NOMO-1 treated with DMSO at 0.1 percent for 48 hours (cell line): ENCODE data around the gene TMEM123.
"Not testable (repeated sequence)": the region's sequence is repeated elsewhere in the genome, so short reads cannot be mapped to it uniquely, and the experiment has no call there.

Source experiments
- DNase-seq: peaks from one replicate; lab custom pipeline; 2025; ENCODE audit not compliant: unreplicated experiment; lab: John Stamatoyannopoulos, UW

Gene TMEM123

DNA sequence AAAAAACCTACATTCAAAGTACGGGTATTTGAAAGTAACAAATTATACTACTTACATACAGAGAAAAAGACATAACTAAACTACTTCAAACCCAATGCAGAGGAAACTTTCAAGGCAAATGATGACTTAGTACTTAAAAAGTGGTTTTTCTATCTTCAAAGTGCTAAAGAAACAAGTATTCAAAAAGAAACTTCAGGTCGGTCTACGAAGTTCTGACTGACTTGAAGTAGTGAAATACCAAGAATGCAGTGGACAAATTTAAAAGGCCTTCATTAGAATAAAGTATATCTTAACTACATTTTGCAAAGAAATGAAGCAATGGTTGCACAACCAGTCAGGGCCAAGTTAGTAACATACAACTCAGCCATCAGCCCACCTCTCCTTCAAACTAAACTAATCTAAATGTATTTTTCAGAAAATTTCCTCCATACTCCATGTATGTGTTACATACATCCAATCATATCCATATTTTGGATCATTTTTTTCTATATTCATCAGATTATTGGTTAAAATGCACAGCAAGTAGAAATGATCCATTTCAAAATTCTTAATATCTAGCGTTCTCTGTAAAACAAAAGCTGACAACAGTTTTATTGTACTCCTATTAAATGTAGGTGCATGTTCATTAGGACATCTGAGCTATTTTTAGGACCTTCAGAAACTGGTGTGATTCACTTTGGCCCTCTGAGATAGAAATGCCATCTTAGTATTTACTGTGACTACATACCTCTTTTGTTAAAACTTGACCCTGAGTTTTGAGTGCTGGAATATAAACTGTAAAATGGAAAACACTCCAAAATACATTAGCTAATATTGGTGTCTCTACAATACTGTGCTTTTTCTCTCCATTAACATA, 55.6 kb downstream of the TMEM123 start:
- no peak for DNase-seq

DNA sequence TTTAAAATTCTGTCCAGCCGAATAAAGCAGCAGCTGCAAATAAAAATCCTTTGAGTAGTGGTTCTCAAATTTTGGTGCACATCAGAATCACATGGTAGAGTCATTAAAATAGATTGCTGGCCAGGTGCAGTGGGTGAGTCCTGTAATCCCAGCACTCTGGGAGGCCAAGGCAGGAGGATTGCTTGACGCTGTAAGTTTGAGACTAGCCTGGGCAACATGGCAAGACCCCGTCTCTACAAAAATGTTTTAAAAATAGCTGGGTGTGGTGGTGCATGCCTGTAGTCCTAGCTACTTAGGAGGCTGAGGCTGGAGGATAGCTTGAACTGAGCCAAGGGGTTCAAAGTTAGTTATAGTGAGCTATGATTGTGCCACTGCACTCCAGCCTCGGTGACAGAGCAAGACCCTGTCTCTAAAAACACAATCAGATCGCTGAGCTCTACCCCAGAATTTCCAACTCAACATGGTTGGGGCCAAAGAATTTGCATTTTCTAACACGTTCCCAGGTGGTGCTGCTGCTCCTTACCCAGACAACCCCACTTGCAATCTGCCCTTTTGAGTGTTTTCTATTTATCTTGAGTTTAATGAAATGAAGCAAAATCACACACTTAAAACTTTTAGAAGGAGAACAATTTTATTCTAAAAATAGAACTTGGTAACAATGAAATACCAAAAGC, 56.7 kb downstream of the TMEM123 start:
- no peak for DNase-seq

DNA sequence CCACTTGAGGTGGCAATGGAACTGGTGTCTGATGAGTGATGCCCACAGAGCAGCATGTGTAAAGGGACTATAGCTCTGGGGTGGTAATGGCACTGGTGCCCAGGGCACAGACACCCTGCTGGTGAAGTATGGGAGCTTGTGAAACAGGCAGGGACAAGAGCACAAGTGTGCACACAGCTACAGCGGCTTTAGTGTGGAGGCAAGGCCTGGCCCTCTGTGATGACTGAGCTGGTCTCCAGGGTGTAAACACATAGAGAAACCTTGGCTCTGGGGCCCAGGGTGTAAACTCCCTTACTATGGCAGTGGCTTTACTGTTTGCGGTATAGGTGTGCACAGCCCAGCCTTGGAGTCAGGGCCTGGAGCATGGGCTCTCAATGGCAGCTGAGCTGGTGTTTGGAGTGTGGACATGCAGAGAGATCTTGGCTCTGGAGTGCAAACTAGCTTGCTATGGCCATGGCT, 59.3 kb downstream of the TMEM123 start:
- DNase-seq, result no peak

DNA sequence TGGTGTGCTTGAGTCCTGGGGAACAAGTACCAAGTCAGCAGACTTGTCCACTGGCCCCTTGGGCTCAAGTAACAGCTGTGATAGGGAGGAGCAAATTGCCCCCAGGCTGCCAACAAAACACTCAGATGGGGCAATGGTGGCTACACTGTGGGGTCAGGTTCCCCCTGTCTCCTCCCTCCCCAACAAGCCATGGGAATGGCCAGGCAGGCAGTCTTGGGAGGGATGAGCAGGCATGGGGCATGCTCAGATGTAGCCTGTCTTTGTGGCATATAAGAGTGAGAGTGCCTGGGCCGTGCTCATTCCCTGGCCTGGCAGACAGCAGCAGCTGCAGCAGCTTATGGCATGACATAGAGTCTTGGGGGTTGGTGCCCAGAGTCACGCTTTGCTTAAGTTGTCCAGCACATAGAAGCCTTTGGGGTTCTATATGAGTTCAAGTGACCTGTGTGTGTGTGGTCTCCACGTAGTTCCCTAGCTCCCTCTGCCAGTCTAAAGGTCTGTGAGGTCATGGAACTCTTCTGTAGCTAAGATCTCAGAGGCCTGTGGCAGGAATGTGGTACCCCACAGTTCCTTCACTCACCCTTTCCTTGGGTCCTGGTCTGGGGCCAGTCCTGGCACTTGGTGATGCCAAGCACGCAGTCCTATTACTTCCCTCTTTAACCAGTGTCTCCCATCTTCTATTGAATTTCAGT, 60.9 kb downstream of the TMEM123 start:
- DNase-seq, result no peak

DNA sequence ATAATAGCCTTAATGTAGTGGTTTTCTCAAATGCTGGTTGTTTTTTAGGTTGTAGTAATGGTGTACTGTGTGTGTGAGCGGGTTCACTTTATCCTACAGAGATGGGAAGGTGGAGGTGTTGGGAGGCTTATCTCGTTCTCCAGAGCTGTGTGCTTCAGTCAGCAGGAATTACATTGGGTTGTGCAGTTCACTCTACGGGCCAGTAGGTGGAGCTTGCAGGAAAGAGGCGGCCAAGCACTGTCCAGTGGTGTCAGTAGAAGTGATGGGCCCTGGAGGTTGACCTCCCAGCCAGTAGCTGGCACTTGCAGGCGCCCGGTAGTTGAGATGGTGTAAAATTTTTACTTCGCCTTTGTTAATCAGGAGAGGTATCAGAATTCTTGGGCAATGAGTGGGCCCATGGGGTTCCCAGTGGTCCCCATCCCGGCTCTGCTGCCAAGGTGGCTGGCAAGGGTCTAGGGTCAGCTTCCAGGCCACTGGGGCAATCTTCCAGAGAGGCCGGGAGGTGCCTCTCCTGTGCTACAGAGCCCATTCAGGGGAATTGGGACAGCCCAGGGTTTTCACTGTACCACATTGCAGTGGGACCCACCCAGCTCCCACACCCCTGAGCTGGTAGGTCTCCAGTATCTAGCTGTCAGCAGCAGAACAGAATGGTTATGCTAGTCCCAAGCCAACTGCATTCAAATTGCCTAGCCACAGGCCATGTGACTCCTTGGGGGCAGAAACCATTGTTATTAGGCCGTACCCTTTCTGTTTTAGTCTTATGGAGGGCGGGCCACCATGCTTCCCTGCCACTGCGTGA, 61.7 kb downstream of the TMEM123 start:
- DNase-seq, result peak; percentile 35

DNA sequence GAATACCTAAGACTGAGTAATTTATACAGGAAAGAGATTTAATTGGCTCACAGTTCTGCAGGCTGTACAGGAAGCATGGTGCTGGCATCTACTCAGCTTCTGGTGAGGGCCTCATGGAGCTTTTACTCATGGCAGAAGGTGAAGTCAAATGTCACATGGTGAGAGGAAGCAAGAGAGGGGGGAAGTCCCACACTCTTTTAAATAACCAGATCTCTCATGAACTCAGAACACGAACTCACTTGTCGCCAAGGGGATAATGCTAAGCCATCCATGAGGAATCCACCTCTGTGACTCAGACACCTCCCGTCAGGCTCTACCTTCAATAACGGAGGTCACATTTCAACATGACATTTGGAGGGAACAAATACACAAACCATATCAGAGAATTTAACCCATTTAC, 63.3 kb downstream of the TMEM123 start:
- DNase-seq, result no peak

DNA sequence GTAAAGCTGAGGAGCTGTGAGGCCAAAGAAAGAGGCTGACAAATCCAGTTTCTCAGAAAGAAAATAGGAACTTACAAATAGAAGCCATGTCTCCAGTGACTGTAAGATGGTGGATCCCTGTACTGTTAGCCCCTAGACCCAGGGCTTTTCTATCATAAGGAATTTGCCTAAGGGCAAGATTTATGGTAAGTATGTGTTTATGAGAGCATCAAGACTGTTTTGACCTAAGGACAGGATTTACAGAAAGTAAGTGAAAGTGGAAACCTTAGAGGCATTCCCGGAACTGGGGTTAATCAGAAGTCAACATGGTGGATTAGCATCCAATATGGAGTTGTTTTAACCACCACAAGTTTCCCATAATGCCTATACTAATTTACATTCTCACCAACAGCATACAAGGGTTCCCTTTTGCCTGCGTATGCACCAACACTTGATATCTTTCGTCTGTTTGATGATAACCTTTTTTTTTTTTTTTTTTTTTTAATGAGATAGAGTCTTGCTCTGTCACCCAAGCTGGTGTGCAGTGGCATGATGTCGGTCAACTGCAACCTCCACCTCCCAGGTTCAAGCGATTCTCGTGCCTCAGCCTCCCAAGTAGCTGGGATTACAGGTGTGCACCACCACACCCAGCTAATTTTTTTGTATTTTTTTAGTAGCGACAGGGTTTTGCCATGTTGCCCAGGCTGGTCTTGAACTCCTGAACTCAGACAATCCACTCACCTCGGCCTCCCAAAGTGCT, 65.4 kb downstream of the TMEM123 start:
- no peak for DNase-seq

DNA sequence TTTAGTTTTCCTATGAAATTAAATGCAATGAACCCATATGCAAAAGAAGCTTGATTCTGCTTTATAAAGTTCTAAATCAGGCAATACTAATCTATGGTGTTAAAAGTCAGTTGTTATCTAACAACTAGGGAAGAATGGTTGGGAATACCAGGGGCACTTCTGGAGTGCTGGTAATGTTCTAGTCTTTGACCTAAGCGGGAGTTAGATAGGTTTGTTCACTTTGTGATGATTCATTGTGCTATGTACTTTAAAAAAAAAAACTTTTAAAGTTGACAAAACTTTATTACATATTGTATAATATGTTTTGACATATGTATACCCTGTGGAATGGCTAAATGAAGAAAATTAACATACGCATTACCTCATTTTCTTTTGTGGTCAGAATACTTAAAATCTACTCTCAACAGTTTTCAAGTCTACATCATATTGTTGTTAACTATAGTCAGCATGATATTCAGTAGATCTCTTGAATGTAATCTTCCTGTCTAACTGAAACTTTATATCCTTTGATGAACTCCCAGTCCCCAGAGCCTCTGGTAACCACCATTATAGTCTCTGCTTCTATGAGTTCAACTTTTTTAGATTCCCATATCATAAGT, 66.3 kb downstream of the TMEM123 start:
- no peak for DNase-seq

DNA sequence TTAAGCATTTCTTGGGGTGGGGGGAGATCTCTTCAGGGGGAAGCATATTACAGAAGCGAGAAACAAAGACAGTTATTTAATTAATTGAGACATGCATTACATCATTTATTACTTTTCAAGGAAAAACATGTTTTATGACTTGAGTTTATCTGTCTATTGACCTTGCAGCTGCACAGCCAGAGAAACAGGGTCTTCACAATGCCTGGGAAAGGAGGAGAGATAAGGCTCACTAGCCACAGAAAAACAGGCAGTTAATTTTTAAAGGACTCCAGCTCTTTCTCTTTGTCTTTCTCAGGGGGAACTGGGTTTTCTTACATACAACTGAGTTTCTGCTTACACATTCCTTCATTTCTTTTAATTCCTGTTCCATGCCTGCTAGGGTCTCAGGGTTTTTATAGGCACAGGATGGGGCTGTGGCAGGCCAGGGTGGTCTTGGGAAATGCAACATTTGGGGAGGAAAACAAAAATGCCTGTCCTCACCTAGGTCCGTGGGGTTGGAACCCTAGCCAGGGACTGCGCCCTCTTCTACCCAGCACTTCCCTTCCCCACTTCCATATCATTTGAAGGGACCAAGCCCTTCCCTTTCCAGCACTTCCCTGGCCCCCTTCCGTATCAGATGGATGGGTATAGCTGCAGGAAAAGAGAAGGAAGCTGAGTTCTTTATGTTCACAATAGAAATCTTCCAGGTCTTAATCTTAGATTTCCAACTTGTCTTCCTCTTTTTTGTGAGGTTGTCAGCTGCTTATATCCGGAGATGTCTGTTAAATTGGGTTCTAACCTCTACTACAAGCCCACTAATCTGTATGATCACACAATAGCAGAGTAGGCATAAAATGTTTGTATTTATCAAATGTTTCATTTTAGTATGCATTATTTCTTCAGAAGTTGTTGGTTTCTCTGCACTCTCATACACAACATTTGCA, 67.2 kb downstream of the TMEM123 start:
- DNase-seq, result no peak

DNA sequence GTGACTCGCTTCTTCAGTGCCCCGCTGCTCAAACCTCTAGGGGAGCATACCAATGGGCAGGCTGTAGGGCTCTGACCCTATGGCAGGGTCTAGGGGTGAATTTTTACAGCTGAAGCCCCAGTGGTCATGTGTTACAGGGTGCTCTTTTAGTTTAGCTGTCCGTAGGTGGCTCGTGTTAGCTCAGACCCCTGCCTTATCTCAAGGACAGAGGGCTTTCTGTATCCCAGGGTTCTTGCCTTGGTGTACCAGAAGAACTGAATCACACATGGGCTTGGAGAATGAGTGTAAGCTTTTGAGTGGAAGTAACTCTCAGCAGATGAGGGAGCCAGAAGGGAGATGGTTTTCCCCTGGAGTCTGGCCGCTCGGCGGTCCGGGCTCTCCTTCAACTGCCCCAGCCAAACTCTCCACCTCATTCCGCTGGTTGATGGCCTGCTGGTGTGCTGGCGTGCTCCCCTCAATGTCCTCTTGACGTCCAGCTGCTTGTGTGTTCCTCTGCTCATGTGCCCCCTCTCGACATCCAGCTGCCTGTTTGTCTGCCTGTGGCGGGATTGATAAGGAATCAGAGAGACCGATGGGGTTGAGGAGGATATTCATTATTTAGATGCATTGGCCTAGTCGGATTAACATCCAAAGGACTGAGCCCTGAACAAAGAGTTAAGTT, 68.0 kb downstream of the TMEM123 start:
- no peak for DNase-seq

DNA sequence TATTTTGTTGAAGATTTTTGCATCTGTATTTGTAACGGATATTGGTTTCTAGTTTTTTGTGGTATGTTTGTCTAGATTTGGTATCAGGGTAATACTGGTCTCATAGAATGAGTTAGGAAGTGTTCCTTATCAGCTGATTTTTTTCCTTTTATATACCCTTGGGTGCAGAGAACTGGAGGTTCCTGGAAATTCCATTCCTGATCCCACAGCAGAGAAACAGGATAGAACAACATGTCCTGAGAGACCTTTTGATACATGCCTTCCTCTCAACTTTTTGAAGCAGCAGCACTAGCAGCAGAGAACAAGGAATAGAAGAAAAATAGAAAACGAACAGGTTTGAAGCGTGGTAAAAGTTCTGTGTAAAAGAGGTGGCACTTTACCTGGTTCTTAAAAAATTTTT, 68.7 kb downstream of the TMEM123 start:
- DNase-seq, result no peak

DNA sequence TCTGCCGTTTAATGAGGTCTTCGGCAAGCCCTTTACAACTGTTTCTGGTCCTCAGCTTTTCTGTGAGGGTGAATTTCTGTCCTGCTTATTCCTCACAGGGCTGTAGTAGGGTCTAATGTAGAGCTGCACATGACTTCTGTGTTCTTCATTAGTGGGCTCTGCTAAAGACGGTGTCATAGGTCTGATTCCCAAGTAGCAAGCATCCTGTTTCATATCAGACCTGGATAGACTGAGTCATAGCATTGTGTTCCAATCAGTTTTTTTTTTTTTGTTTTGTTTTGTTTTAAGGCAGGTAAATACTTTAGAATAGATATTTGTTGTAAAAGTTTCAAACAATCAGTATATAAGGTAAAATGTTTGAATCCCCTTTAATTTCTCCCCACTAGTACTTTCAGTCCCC, 70.2 kb downstream of the TMEM123 start:
- no peak for DNase-seq

DNA sequence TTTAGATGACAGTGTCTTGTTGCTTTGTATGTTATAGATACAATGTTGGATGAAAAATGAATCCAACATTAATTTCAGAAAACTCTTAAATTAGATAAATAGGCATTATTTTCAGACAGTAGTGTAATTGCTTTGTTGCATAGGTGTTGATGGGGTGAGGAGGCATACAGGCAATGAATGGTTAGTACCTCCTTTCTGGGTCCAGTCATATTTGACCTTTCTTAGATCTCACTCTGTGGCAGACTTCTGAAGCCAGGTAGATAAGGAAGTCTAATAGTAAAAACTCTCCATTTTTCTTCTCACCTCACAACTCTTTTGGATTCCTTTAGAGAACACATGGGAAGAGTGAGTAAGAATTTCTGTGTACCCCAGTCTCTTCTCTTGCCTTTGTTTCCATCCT, 73.7 kb downstream of the TMEM123 start:
- no peak for DNase-seq

DNA sequence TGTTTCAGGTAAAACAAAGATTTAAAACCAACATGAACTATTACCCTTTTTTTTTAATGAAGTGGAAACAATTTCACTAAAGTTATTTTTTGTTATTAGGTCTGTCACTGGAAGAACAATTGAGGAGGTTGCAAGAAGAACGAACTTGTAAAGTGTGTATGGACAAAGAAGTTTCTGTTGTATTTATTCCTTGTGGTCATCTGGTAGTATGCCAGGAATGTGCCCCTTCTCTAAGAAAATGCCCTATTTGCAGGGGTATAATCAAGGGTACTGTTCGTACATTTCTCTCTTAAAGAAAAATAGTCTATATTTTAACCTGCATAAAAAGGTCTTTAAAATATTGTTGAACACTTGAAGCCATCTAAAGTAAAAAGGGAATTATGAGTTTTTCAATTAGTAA, 74.7 kb downstream of the TMEM123 start:
- DNase-seq, result no peak

DNA sequence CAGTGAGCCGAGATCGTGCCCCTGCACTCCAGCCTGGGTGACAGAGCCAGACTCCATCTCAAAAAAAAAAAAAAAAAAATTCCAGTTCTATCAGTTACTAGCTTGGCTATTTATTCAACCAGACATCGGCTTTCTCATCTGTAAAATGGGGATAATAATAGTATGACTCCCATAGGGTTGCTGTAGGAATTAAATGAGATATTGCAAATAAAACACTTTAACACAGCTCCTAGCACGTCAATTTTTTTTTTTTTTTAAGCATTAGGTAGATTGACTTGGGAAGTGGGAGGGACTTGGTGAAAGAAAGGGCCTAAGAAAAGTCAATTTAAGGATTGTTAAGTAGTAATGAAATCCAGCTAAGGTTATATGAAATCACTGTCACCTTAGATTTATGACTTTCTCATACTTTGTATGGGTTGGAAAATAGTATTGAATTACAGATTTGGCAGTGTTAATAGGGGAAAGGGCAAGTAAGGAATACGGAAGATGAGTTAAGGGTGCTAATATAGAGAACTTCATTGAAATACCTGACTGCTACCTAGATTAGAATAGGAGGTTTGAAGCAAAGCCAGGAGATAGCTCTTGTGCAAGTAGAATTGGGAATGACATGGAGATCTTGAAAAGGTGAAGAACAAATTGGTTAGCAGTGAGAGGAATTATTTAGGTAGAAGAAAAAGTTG, 76.7 kb downstream of the TMEM123 start:
- no peak for DNase-seq

DNA sequence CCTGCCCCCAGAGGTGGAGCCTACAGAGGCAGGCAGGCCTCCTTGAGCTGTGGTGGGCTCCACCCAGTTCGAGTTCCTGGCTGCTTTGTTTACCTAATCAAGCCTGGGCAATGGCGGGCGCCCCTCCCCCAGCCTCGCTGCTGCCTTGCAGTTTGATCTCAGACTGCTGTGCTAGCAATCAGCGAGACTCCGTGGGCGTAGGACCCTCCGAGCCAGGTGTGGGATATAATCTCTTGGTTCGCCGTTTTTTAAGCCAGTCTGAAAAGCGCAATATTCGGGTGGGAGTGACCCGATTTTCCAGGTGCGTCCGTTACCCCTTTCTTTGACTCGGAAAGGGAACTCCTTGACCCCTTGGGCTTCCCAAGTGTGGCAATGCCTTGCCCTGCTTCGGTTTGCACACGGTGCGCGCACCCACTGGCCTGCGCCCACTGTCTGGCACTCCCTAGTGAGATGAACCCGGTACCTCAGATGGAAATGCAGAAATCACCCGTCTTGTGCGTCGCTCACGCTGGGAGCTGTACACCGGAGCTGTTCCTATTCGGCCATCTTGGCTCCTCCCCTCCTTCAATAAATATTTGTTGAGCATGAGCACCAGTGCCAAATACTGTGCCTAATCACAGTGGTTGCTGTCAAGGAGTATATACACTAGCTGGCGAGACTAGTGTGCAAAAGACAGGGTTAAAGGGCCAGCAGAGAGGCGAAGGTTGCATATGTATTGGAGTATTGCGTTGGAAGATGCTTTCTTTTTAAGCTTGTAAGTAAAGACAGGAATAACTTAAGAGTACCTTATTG, 77.7 kb downstream of the TMEM123 start:
- DNase-seq, result not testable (repeated sequence)

DNA sequence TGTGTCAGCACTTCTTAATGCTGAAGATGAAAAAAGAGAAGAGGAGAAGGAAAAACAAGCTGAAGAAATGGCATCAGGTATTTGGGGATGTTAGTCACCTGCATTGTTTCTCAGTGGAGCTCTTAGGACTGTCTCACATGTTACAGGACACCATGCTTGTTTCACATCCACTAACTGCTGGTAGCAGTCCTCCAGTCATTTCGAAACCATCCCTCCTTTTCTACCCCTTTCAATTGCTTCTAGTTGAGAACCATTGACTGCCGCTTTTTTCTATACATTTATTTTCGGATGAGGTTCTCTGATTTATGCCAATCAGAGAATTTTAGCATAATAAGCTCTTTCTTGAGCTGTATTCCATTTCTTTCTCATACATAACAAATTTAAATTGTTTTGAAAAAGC, 84.1 kb downstream of the TMEM123 start:
- no peak for DNase-seq
